ENCODE data around the gene RYR2.

GRCh38 chr1:237500566-237500965 lies 458.6 kb downstream of the RYR2 start:
- TF ChIP-seq CTCF (IDR thresholded peaks at IDR 0.05) (no peak), POLR2A (IDR thresholded peaks at IDR 0.05) (no peak)
